HG02571 (cell line): ENCODE measurements around the gene TMCO4.

Experiments
- ATAC-seq: cut with Tn5 transposase; IDR thresholded peaks from one replicate; pipeline ENCODE4 v1.9.1; 2021; ENCODE audit warnings: mild to moderate bottlenecking, moderate library complexity; ENCODE audit not compliant: unreplicated experiment

TMCO4 gene

DNA sequence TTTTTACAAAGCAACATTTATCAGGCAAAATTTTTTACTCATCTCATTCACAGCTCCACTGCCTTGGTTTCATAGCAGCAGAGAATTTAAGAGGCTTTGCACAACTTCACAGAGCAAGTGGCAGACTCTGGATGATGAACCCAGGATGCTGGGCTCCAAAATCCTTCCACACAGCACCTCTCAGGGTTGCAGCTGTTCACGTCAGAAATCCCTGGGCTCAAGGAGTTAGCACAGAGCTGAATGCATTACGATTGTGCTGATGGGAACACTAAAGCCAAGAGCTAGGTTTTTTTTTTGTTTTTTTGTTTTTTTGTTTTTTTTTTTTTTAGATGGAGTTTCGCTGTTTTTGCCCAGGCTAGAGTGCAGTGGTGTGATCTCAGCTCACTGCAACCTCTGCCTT is 137.4 kb downstream of the TMCO4 start:
- no peak for ATAC-seq

DNA sequence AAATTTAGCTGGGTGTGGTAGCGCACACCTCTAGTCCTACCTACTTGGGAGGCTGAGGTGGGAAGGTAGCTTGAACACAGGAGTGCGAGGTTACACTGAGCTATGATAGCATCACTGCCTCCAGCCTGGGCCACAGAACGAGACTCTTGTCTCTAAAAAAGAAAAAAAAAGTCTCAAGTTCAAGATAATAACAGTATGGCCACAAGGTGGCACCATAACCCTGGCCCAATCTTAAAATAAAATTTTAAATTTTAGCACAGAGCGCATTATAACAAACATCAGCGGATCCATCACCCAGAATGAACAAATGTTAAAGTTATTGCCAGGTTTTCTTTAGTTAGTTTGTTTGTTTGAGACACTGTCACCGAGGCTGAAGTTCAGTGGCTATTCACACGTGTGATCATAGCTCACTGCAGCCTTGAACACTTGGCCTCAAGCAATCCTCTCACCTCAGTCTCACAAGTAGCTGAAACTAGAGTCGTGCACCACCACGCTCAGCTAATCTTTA is 137.9 kb downstream of the TMCO4 start:
- ATAC-seq: no peak

GRCh38 chr1:19658186-19658585 is 141.5 kb downstream of the TMCO4 start:
- no peak for ATAC-seq

DNA sequence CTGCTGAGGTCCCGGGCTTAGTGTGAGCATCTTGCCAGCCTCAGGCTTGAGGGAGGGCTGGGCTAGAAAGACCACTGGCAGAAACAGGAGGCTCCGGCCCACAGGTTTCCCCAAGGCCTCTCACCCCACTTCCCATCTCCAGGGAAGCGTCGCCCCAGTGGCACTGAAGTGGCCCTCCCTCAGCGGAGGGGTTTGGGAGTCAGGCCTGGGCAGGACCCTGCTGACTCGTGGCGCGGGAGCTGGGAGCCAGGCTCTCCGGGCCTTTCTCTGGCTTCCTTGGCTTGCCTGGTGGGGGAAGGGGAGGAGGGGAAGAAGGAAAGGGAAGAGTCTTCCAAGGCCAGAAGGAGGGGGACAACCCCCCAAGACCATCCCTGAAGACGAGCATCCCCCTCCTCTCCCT is 142.2 kb downstream of the TMCO4 start:
- ATAC-seq: no peak

- no peak for ATAC-seq
Observed at GRCh38 chr1:19656780-19657466, 142.8 kb downstream of the TMCO4 start.

DNA sequence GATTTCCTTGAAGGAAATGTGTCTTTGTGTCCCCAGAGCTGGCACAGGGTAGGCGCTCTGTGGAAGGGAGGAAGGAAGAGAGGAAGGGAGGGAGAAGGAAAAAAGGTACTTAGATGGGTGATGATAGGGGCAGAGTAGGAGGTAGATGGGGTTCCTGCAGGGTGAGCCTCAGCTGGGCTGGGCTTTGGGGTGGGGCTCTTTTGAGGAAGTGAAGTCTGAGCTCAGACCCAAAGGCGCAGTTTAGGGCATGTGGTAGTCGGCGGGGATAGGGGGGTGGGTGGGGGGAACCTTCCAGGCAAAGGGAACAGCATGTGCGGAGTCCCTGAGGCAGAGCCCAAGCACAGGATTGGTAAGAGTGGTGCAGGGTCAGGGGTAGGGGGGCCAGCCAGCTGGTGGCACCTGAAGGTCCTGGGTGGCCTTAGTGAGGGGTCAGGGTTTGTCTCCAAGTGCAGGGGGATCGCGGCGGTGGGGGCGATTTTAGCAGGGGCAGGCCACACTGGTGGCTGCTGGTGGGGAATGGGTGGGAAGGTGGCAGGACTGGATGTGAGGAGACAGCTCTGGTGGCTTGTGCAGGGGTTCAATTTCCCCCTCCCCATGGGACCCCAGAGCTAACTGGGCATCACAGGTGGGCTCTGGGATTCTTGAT is 143.5 kb downstream of the TMCO4 start:
- ATAC-seq: no peak

DNA sequence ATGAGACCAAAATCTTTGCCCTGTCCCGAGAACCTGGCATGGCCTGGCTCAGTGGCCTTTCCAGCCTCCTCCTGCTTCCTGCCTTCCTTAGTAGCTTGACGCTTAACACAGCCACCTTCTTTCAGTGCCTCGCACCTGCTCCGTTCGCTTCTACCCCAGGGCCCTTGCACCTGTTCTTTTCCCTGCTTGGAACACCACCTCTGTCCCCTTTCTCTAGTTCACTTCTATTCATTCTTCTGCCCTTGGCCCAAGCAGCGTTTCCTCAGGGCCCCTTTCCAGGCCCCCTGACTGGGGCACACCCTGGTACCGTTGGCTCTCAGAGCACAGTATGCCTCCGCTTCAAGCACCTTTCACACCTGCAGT is 144.0 kb downstream of the TMCO4 start:
- ATAC-seq: no peak

- ATAC-seq: no peak
Observed at GRCh38 chr1:19654886-19655717, 144.6 kb downstream of the TMCO4 start.

DNA sequence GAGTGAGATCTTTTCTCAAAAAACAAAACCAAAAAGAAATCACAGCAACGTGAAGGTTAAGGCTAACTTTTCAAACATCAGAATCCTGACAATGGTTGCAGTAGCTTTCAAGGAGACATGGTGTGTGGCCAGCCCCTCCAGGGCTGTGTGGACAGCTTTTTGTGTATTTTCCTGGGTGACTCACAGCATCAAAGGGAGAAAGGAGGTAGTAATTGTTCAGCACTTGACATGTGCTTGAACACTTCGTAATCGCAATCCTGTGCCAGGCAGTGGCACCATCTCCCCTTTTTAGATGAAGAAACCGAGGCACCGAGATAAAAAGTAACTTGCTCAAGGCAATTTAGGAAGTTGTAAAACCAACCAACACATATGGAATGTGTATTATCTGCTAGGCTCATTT is 145.3 kb downstream of the TMCO4 start:
- no peak for ATAC-seq

- no peak for ATAC-seq
Observed at GRCh38 chr1:19651141-19651737, 148.5 kb downstream of the TMCO4 start.

- no peak for ATAC-seq
Observed at GRCh38 chr1:19650416-19651140, 149.1 kb downstream of the TMCO4 start.

DNA sequence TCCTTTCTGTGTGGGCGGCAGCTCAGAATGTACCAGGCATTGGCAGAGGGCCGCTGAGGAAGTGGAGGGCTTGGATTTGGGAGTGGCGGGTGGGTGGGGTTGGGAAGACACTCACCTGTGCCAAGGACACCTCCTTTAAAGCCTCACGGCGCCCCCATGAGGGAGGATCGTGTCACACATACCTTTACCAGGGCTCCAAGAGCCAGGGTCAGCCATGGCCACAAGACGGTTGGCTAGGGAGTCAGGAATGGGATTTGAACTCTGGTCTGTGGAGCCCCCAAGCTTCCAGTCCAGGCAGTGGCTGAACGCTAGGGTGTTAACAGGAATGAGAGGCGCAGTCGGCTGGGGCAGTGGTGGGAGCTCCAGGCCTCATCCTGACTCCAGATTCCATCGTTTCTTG is 151.0 kb downstream of the TMCO4 start:
- ATAC-seq: no peak

GRCh38 chr1:19648239-19648638 is 151.5 kb downstream of the TMCO4 start:
- ATAC-seq: no peak

GRCh38 chr1:19647643-19648042 is 152.1 kb downstream of the TMCO4 start:
- no peak for ATAC-seq

- no peak for ATAC-seq
Observed at GRCh38 chr1:19646377-19647319, 153.1 kb downstream of the TMCO4 start.

- ATAC-seq: no peak
Observed at GRCh38 chr1:19645411-19646251, 154.1 kb downstream of the TMCO4 start.

GRCh38 chr1:19644681-19645410 is 154.9 kb downstream of the TMCO4 start:
- ATAC-seq: no peak

GRCh38 chr1:19644395-19644680 is 155.4 kb downstream of the TMCO4 start:
- no peak for ATAC-seq
